H9 (cell line): ENCODE results near the gene TRAT1. TPM values are rescaled to one million over a fixed set of nuclear protein-coding genes. Genes with fewer than 3 reads are reported as not detected.
"Not testable (repeated sequence)": the region's sequence is repeated elsewhere in the genome, so short reads cannot be mapped to it uniquely, and the experiment has no call there.

Experiments used
- DNase-seq: peaks from one replicate; pipeline ENCODE4 v3.0.0-alpha.2; 2017
- H2AFZ ChIP-seq: one replicate; pipeline ENCODE4 v1.6.1; 2013; ENCODE audit warnings: mild to moderate bottlenecking, low read length, control low read depth, moderate library complexity
- H2AK5ac ChIP-seq: 2 replicates; pipeline ENCODE4 v1.6.1; 2013; ENCODE audit warnings: low read length, control low read depth, mixed read lengths; ENCODE audit not compliant: insufficient read length
- H2BK120ac ChIP-seq: one replicate; pipeline ENCODE4 v1.6.1; 2013; ENCODE audit warnings: low read depth, mild to moderate bottlenecking, low read length, control low read depth, inconsistent platforms; ENCODE audit not compliant: poor library complexity, severe bottlenecking
- H2BK12ac ChIP-seq: 2 replicates; pipeline ENCODE4 v1.6.1; 2013; ENCODE audit warnings: low read length, control low read depth, mixed read lengths, low read depth; ENCODE audit not compliant: insufficient read length
- H2BK15ac ChIP-seq: 2 replicates; pipeline ENCODE4 v1.6.1; 2013; ENCODE audit warnings: low read depth, low read length, control low read depth
- H2BK20ac ChIP-seq: one replicate; pipeline ENCODE4 v1.6.1; 2013; ENCODE audit warnings: low read depth, mild to moderate bottlenecking, low read length, control low read depth, inconsistent platforms; ENCODE audit not compliant: poor library complexity, severe bottlenecking
- H2BK5ac ChIP-seq: 2 replicates; pipeline ENCODE4 v1.6.1; 2013; ENCODE audit warnings: low read length, control low read depth, mixed read lengths; ENCODE audit not compliant: insufficient read length
- H3K14ac ChIP-seq: 2 replicates; pipeline ENCODE4 v1.6.1; 2013; ENCODE audit warnings: low read length, control low read depth; ENCODE audit not compliant: insufficient read depth
- H3K18ac ChIP-seq: 2 replicates; pipeline ENCODE4 v1.6.1; 2013; ENCODE audit warnings: low read depth, mild to moderate bottlenecking, mixed read lengths, low read length, control low read depth; ENCODE audit not compliant: insufficient read length
- H3K23ac ChIP-seq: 2 replicates; pipeline ENCODE4 v1.6.1; 2013; ENCODE audit warnings: low read length, control low read depth, mixed read lengths, low read depth; ENCODE audit not compliant: insufficient read length
- H3K23me2 ChIP-seq: 2 replicates; pipeline ENCODE4 v1.6.1; 2013; ENCODE audit warnings: low read depth, mild to moderate bottlenecking, mixed read lengths, low read length, control low read depth; ENCODE audit not compliant: insufficient read length, poor library complexity, severe bottlenecking
- H3K27ac ChIP-seq: 2 replicates; pipeline ENCODE4 v1.5.1; 2013; ENCODE audit warnings: low read length, control low read depth, mixed read lengths, low read depth; ENCODE audit not compliant: insufficient read length
- H3K27me3 ChIP-seq: 2 replicates; pipeline ENCODE4 v1.6.1; 2013; ENCODE audit warnings: low read length, control low read depth, inconsistent platforms; ENCODE audit not compliant: insufficient read depth
- H3K4ac ChIP-seq: 2 replicates; pipeline ENCODE4 v1.6.1; 2013; ENCODE audit warnings: low read depth, mild to moderate bottlenecking, control low read depth, inconsistent platforms, low read length, moderate library complexity
- H3K4me1 ChIP-seq: 2 replicates; pipeline ENCODE4 v1.6.1; 2013; ENCODE audit warnings: low read length, control low read depth, inconsistent platforms; ENCODE audit not compliant: insufficient read depth
- H3K4me2 ChIP-seq: 2 replicates; pipeline ENCODE4 v1.6.1; 2013; ENCODE audit warnings: low read length, control low read depth, mixed read lengths; ENCODE audit not compliant: insufficient read length, insufficient read depth
- H3K56ac ChIP-seq: 2 replicates; pipeline ENCODE4 v1.6.1; 2013; ENCODE audit warnings: low read depth, mild to moderate bottlenecking, mixed read lengths, low read length, control low read depth; ENCODE audit not compliant: insufficient read length
- H3K79me1 ChIP-seq: 2 replicates; pipeline ENCODE4 v1.6.1; 2013; ENCODE audit warnings: low read depth, mild to moderate bottlenecking, moderate library complexity, low read length, control low read depth, inconsistent platforms; ENCODE audit not compliant: insufficient read depth, poor library complexity, severe bottlenecking
- H3K79me2 ChIP-seq: 2 replicates; pipeline ENCODE4 v1.6.1; 2013; ENCODE audit warnings: low read length, control low read depth, inconsistent platforms; ENCODE audit not compliant: insufficient read depth
- H3K9ac ChIP-seq: 2 replicates; pipeline ENCODE4 v1.6.1; 2013; ENCODE audit warnings: low read length, control low read depth, mixed read lengths; ENCODE audit not compliant: insufficient read length; ENCODE audit errors: extremely low read depth
- H3K9me3 ChIP-seq: one replicate; pipeline ENCODE4 v1.6.1; 2013; ENCODE audit warnings: low read depth, low read length, inconsistent platforms; ENCODE audit not compliant: control insufficient read depth
- H3T11ph ChIP-seq: one replicate; pipeline ENCODE4 v1.6.1; 2013; ENCODE audit warnings: mild to moderate bottlenecking, low read length, control low read depth, inconsistent platforms
- H4K20me1 ChIP-seq: one replicate; pipeline ENCODE4 v1.6.1; 2013; ENCODE audit not compliant: control insufficient read depth, insufficient read length, insufficient read depth
- H4K5ac ChIP-seq: 2 replicates; pipeline ENCODE4 v1.6.1; 2013; ENCODE audit warnings: low read depth, mild to moderate bottlenecking, mixed read lengths, low read length, control low read depth; ENCODE audit not compliant: insufficient read length
- H4K8ac ChIP-seq: replicated peaks from 2 replicates; pipeline ENCODE4 v1.6.1; 2013; ENCODE audit warnings: low read length, control low read depth, mixed read lengths, low read depth; ENCODE audit not compliant: insufficient read length
- H4K91ac ChIP-seq: 2 replicates; pipeline ENCODE4 v1.6.1; 2013; ENCODE audit warnings: low read depth, mild to moderate bottlenecking, moderate library complexity, mixed read lengths, low read length, control low read depth; ENCODE audit not compliant: insufficient read length
- H3K27ac Mint-ChIP-seq, 3 experiments: 2 replicates in 2 of 3; 3 replicates in 1 of 3; pipeline ENCODE4 v1.8.0; 2020 to 2021; ENCODE audit warnings: mixed read lengths in 3 of 3, mild to moderate bottlenecking in 1 of 3, moderate library complexity in 1 of 3
- H3K27me3 Mint-ChIP-seq: 2 replicates; pipeline ENCODE4 v1.8.0; 2021; ENCODE audit warnings: low read depth, mild to moderate bottlenecking, moderate library complexity, mixed read lengths
- H3K36me3 Mint-ChIP-seq, 3 experiments: 2 replicates in 2 of 3; 3 replicates in 1 of 3; pipeline ENCODE4 v1.8.0; 2020 to 2021; ENCODE audit warnings: low read depth in 3 of 3, mixed read lengths in 3 of 3; ENCODE audit not compliant: insufficient read depth in 1 of 3
- H3K4me1 Mint-ChIP-seq, 2 experiments: 2 replicates each; pipeline ENCODE4 v1.8.0; 2020; ENCODE audit warnings: mixed read lengths in 2 of 2
- H3K4me3 Mint-ChIP-seq, 2 experiments: 2 replicates in 1 of 2; 3 replicates in 1 of 2; pipeline ENCODE4 v1.8.0; 2020 to 2021; ENCODE audit warnings: mild to moderate bottlenecking in 2 of 2, mixed read lengths in 2 of 2, moderate library complexity in 1 of 2
- H3K9me3 Mint-ChIP-seq, 2 experiments: 2 replicates in 1 of 2; 3 replicates in 1 of 2; pipeline ENCODE4 v1.8.0; 2020; ENCODE audit warnings: mild to moderate bottlenecking in 2 of 2, mixed read lengths in 2 of 2, moderate library complexity in 1 of 2
- CTCF ChIP-seq: fragments of 200-600 bp; sonication (generic); conservative IDR thresholded peaks from 3 replicates; pipeline ENCODE4 v1.8.0; 2021; ENCODE audit warnings: antibody characterized with exemption, mild to moderate bottlenecking
- WGBS: extraction: QIAGEN DNeasy Blood & Tissue Kit; methylation state at CpG from one replicate; pipeline ENCODE4 v1.1.7; 2013; ENCODE audit warnings: missing lambda C conversion rate, low lambda C conversion rate, mixed read lengths; ENCODE audit not compliant: insufficient read length; ENCODE audit errors: extremely low coverage; 5-methylcytosine and 5-hydroxymethylcytosine counted together
- total RNA-seq: library from RNA; stranded (reverse); gene quantifications from 2 replicates; pipeline ENCODE4 v1.2.1, GENCODE V29; 2021

Gene TRAT1
- total RNA-seq, 1 experiment from 2014 or later: not detected

DNA sequence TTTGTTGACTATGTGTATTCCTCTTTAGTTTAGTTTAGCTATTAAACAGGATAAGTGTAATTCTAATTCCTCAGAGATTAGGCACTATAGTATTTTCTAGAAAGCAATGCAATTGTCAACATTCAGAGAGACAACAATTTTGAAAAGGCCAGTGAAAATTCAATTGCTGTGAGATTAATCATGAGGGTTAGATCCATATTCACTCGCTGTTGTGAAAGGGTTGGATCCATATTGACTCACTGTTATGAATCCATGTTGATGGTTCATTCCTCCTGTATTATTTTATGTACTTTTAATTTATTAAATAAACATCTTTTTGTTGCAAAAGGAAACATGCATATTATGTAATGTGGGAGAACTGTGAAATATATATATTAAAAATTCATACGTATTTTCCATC lies 641 bp downstream of the TRAT1 start:
- Histone ChIP-seq H3K27me3 (no peaks in the 10 kb centered on the region), H2BK120ac (no peak overlapping the region), H3K23me2 (no peaks in the 10 kb centered on the region), H2BK5ac (no peak overlapping the region), H2BK15ac (no peak overlapping the region), H3K18ac (no peak overlapping the region), H3K23ac (no peak overlapping the region), H2BK12ac (no peak overlapping the region), H3K79me1 (no peaks in the 10 kb centered on the region), H4K5ac (no peak overlapping the region), H3K79me2 (no peaks in the 10 kb centered on the region), H2AK5ac (no peak overlapping the region), H3K14ac (no peak overlapping the region), H3K27ac (no peak overlapping the region), H3K56ac (no peak overlapping the region), H4K8ac (no peak overlapping the region), H4K91ac (no peak overlapping the region), H3K4me1 (no peaks in the 10 kb centered on the region), H3K4me2 (no peak overlapping the region), H3K4ac (no peak overlapping the region), H2AFZ (no peak overlapping the region), H3K9ac (no peak overlapping the region), H2BK20ac (no peak overlapping the region), H4K20me1 (no peaks in the 10 kb centered on the region), H3K9me3 (no peaks in the 10 kb centered on the region), H3T11ph (no peak overlapping the region)
- no peaks in the 10 kb centered on the region for H3K9me3 Mint-ChIP-seq
- H3K36me3 Mint-ChIP-seq: no peaks in the 10 kb centered on the region
- TF ChIP-seq CTCF: no peak
- no peak overlapping the region for H3K4me3 Mint-ChIP-seq
- no peak for DNase-seq
- no peaks in the 10 kb centered on the region for H3K27me3 Mint-ChIP-seq
- peaks cover 0 to 2% of the 10 kb centered on the region in 2 experiments; a peak in 1 of 4 replicates for H3K4me1 Mint-ChIP-seq
- no peak overlapping the region for H3K27ac Mint-ChIP-seq
- WGBS: 100% methylated on average over 1 of the region's 2 CpGs

GRCh38 chr3:108823803-108824202 lies 1.2 kb downstream of the TRAT1 start:
- H3K18ac ChIP-seq, H3K79me2 ChIP-seq, H2BK5ac ChIP-seq, H4K8ac ChIP-seq, H3K23me2 ChIP-seq, H3K14ac ChIP-seq, H4K20me1 ChIP-seq, H3K27me3 Mint-ChIP-seq, H4K5ac ChIP-seq, H3K27ac ChIP-seq, H3K23ac ChIP-seq, H3K9ac ChIP-seq, H3K79me1 ChIP-seq, H2BK20ac ChIP-seq, H3K9me3 Mint-ChIP-seq, H4K91ac ChIP-seq, H3K4me3 Mint-ChIP-seq, H3K4ac ChIP-seq, H3K27ac Mint-ChIP-seq, H2AK5ac ChIP-seq, DNase-seq, H3K4me2 ChIP-seq, H2BK15ac ChIP-seq, H3K9me3 ChIP-seq, H2BK12ac ChIP-seq, H3K56ac ChIP-seq, H2BK120ac ChIP-seq, H3K27me3 ChIP-seq, H3T11ph ChIP-seq, H2AFZ ChIP-seq, H3K4me1 ChIP-seq, H3K4me1 Mint-ChIP-seq, H3K36me3 Mint-ChIP-seq: not testable (repeated sequence)
- WGBS: no CpG with 5 or more reads among the region's 10 CpGs
